ENCODE data around the gene PPT2. TPM values are rescaled to one million over a fixed set of nuclear protein-coding genes. Genes with fewer than 3 reads are reported as not detected.
A peak's percentile ranks its signal among the peaks of the same experiment; 100 is the strongest.

Gene PPT2
- polyA plus RNA-seq, 1 donor from 2014 or later = 330 TPM

- H3K4me2 ChIP-seq (ENCODE audit: low read length) = no peak overlapping the region
- no peaks in the 10 kb centered on the region for H3K36me3 ChIP-seq (ENCODE audit: insufficient read depth, low read length)
- H3K9me2 ChIP-seq (ENCODE audit: insufficient read depth, low read length) = no peaks in the 10 kb centered on the region
- H3K79me2 ChIP-seq (replicated peaks; ENCODE audit: insufficient read depth, low read length) = no peaks in the 10 kb centered on the region
- no peaks in the 10 kb centered on the region for H3F3A ChIP-seq (ENCODE audit: insufficient read depth, low read length, poor library complexity, severe bottlenecking)
- TF ChIP-seq POLR2AphosphoS5 (IDR thresholded peaks at IDR 0.05) (no peak), EZH2 (IDR thresholded peaks at IDR 0.05; ENCODE audit: borderline replicate concordance, insufficient read depth, low read length, poor library complexity, severe bottlenecking) (no peak), SMC3 (conservative IDR thresholded peaks at IDR 0.05; ENCODE audit: poor library complexity) (no peak)
- no peak overlapping the region for H3K9ac ChIP-seq (ENCODE audit: low read length)
- no peak overlapping the region for H3K4me3 ChIP-seq (ENCODE audit: low read length)
- no peaks in the 10 kb centered on the region for H3K9me3 ChIP-seq (ENCODE audit: low read length)
- H3K27me3 ChIP-seq (ENCODE audit: insufficient read depth, low read depth, low read length) = peaks cover 47% of the 10 kb centered on the region
- H3K27ac ChIP-seq (ENCODE audit: low read length) = no peak overlapping the region
- no peaks in the 10 kb centered on the region for H4K20me1 ChIP-seq (ENCODE audit: insufficient read depth)
- H2AFZ ChIP-seq (ENCODE audit: low read depth, low read length) = no peak overlapping the region
Observed at GRCh38 chr6:32149092-32149755, 4.7 kb upstream of the PPT2 start.

DNA sequence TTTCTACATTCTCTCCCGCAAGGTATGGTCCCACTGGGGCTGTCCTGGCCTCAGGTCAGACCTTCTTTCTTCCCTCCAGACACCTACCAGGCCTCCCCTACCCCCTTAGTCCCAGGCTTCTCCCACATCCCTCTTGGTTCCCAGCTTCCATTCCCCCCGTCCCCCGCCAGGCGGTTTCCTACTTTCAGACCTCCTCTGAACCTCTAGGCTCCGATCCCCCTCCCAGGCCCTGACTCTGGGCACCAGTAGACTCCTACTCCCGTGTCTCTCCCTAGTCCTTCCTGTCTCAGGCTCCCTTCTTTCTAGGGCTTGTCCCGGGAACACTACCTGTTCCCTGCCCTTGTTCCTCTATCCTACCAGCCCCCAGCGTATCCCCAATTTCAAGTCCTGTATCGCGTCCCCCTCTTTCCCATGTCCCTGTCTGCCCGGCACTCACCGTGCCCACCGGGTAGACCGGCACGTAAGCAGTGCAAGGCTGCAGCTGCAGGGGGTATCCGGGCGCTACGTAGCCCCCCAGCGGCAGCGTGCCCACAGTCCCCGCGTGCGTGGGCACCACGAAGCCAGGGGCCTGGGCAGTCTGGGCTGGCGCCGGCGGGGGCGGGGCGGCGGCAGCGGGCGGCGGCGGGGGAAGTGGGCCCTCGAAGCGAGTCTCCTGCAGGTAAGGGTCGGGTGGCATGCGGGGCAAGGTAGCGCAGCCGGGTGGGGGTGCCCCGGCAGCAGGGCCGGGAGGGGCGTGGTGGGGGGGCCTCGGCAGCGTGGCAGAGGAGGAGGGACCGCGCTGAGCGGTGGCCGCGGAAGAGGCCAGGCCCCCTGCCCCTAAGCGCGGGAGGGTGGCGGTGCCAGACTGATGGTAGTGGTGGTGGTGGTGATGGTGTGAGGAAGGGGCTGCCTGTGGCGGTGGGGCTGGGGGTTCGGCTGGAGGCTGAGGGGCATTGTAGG lies 3.7 kb upstream of the PPT2 start:
- no peaks in the 10 kb centered on the region for H3K36me3 ChIP-seq (ENCODE audit: insufficient read depth, low read length)
- H3F3A ChIP-seq (ENCODE audit: insufficient read depth, low read length, poor library complexity, severe bottlenecking) = no peaks in the 10 kb centered on the region
- no peak overlapping the region for H3K27ac ChIP-seq (ENCODE audit: low read length)
- H3K4me3 ChIP-seq (ENCODE audit: low read length) = peak overlapping the region; percentile 79
- peak overlapping the region; percentile 9 for H3K9ac ChIP-seq (ENCODE audit: low read length)
- no peak overlapping the region for H3K4me2 ChIP-seq (ENCODE audit: low read length)
- H3K9me2 ChIP-seq (ENCODE audit: insufficient read depth, low read length) = no peaks in the 10 kb centered on the region
- peaks cover 6% of the 10 kb centered on the region for H3K79me2 ChIP-seq (replicated peaks; ENCODE audit: insufficient read depth, low read length)
- peaks cover 47% of the 10 kb centered on the region for H3K27me3 ChIP-seq (ENCODE audit: insufficient read depth, low read depth, low read length)
- H3K9me3 ChIP-seq (ENCODE audit: low read length) = no peaks in the 10 kb centered on the region
- no peak for TF ChIP-seq SMC3 (conservative IDR thresholded peaks at IDR 0.05; ENCODE audit: poor library complexity)
- TF ChIP-seq EZH2 (IDR thresholded peaks at IDR 0.05; ENCODE audit: borderline replicate concordance, insufficient read depth, low read length, poor library complexity, severe bottlenecking) = no peak
- no peaks in the 10 kb centered on the region for H4K20me1 ChIP-seq (ENCODE audit: insufficient read depth)
- H2AFZ ChIP-seq (ENCODE audit: low read depth, low read length) = no peak overlapping the region

- Histone ChIP-seq H3K9me2 (ENCODE audit: insufficient read depth, low read length) (no peaks in the 10 kb centered on the region), H4K20me1 (ENCODE audit: insufficient read depth) (no peaks in the 10 kb centered on the region), H3K79me2 (replicated peaks; ENCODE audit: insufficient read depth, low read length) (peaks cover 9% of the 10 kb centered on the region), H3K27me3 (ENCODE audit: insufficient read depth, low read depth, low read length) (peaks cover 47% of the 10 kb centered on the region), H3K27ac (ENCODE audit: low read length) (no peak overlapping the region), H2AFZ (ENCODE audit: low read depth, low read length) (no peak overlapping the region), H3K4me2 (ENCODE audit: low read length) (peak overlapping the region; percentile 51), H3F3A (ENCODE audit: insufficient read depth, low read length, poor library complexity, severe bottlenecking) (no peaks in the 10 kb centered on the region), H3K4me3 (ENCODE audit: low read length) (peak overlapping the region; percentile 79), H3K36me3 (ENCODE audit: insufficient read depth, low read length) (no peaks in the 10 kb centered on the region), H3K9ac (ENCODE audit: low read length) (peak overlapping the region; percentile 53), H3K9me3 (ENCODE audit: low read length) (no peaks in the 10 kb centered on the region)
- TF ChIP-seq, protein P1, sequence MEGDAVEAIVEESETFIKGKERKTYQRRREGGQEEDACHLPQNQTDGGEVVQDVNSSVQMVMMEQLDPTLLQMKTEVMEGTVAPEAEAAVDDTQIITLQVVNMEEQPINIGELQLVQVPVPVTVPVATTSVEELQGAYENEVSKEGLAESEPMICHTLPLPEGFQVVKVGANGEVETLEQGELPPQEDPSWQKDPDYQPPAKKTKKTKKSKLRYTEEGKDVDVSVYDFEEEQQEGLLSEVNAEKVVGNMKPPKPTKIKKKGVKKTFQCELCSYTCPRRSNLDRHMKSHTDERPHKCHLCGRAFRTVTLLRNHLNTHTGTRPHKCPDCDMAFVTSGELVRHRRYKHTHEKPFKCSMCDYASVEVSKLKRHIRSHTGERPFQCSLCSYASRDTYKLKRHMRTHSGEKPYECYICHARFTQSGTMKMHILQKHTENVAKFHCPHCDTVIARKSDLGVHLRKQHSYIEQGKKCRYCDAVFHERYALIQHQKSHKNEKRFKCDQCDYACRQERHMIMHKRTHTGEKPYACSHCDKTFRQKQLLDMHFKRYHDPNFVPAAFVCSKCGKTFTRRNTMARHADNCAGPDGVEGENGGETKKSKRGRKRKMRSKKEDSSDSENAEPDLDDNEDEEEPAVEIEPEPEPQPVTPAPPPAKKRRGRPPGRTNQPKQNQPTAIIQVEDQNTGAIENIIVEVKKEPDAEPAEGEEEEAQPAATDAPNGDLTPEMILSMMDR (IDR thresholded peaks at IDR 0.05; ENCODE audit: poor library complexity, severe bottlenecking) = no peak
- peak; percentile 39 for TF ChIP-seq MXI1 (conservative IDR thresholded peaks at IDR 0.05; ENCODE audit: poor library complexity, severe bottlenecking)
Observed at GRCh38 chr6:32151181-32151862, 2.6 kb upstream of the PPT2 start.

Data from neural cell (in vitro differentiated cells).